Measurements from ENCODE around the gene CGA. TPM values are rescaled to one million over a fixed set of nuclear protein-coding genes. Genes with fewer than 3 reads are reported as not detected.
A peak's percentile ranks its signal among the peaks of the same experiment; 100 is the strongest.

CGA gene
- total and polyA plus RNA-seq, 12 donors = 0.23 to 1.0 (median 0.59) TPM; not detected in 8

GRCh38 chr6:87126501-87126900 is 31.6 kb upstream of the CGA start:
- peaks cover 0 to 32% (median 16%) of the 10 kb centered on the region in 7 donors for H3K27me3 ChIP-seq
- no peak for TF ChIP-seq CTCF (IDR thresholded peaks at IDR 0.05)
- H3K4me1 ChIP-seq = no peaks in the 10 kb centered on the region
- H3K36me3 ChIP-seq = no peaks in the 10 kb centered on the region
- ATAC-seq (no peak), DNase-seq (no peak)
- intact Hi-C loops (cut with DNase I) = no loop called here
- H3K27ac ChIP-seq = no peak overlapping the region
- WGBS, 2 donors = 39 to 92% methylated on average over 1 of the region's 1 CpG
- peaks cover 0 to 7% (median 0%) of the 10 kb centered on the region in 11 donors for H3K9me3 ChIP-seq
- no peak overlapping the region for H3K4me3 ChIP-seq

GRCh38 chr6:87124074-87124473 is 29.2 kb upstream of the CGA start:
- Histone ChIP-seq H3K9me3 (no peaks in the 10 kb centered on the region), H3K27ac (no peak overlapping the region), H3K4me1 (no peaks in the 10 kb centered on the region), H3K27me3 (peaks cover 0 to 37% (median 16%) of the 10 kb centered on the region in 7 donors), H3K4me3 (no peak overlapping the region), H3K36me3 (no peaks in the 10 kb centered on the region)
- ATAC-seq (no peak), DNase-seq (no peak)
- TF ChIP-seq CTCF (IDR thresholded peaks at IDR 0.05) = no peak
- WGBS, 2 donors = 96 to 97% methylated on average over 5 of the region's 5 CpGs
- intact Hi-C loops (cut with DNase I) = no loop called here

GRCh38 chr6:87122477-87122876 is 27.6 kb upstream of the CGA start:
- intact Hi-C loops (cut with DNase I) = no loop called here
- 29 to 50% methylated on average over 30 to 51 of the region's 51 CpGs for WGBS, 2 donors
- peaks cover 0 to 37% (median 16%) of the 10 kb centered on the region in 7 donors for H3K27me3 ChIP-seq
- H3K27ac ChIP-seq = no peak overlapping the region
- H3K4me1 ChIP-seq = no peaks in the 10 kb centered on the region
- ATAC-seq (peak in 1 of 8 donors; percentile 15), DNase-seq (no peak)
- peak overlapping the region in 6 of 10 donors; percentile 14 to 37 (median 24) for H3K4me3 ChIP-seq
- no peaks in the 10 kb centered on the region for H3K36me3 ChIP-seq
- TF ChIP-seq CTCF (IDR thresholded peaks at IDR 0.05) = no peak
- H3K9me3 ChIP-seq = no peaks in the 10 kb centered on the region

- H3K36me3 ChIP-seq = no peaks in the 10 kb centered on the region
- H3K27me3 ChIP-seq = peaks cover 0 to 20% (median 11%) of the 10 kb centered on the region in 7 donors
- ATAC-seq (no peak), DNase-seq (no peak)
- WGBS, 2 donors = 89 to 91% methylated on average over 4 of the region's 4 CpGs
- intact Hi-C loops (cut with DNase I) = no loop called here
- no peaks in the 10 kb centered on the region for H3K9me3 ChIP-seq
- no peak for TF ChIP-seq CTCF (IDR thresholded peaks at IDR 0.05)
- no peaks in the 10 kb centered on the region for H3K4me1 ChIP-seq
- no peak overlapping the region for H3K4me3 ChIP-seq
- H3K27ac ChIP-seq = no peak overlapping the region
Measured at GRCh38 chr6:87118054-87118453, 23.1 kb upstream of the CGA start.
